Stimulated activated CD8-positive, alpha-beta memory T cell treated with anti-CD3 and anti-CD28 coated beads, Interleukin-12 subunit alpha, Interleukin-12 subunit beta, amount 100 ng/mL, for 4 hours (primary cell): ENCODE results near the gene ICOS.

Source experiments
- DNase-seq: peaks from one replicate; pipeline ENCODE4 v3.0.0-alpha.2; 2020; ENCODE audit warnings: low read depth

ICOS gene

GRCh38 chr2:203936535-203936934, at the start of gene ICOS:
ICOS (plus strand) TSS chr2:203936763; CDS start chr2:203936815, 52 bp downstream.
- DNase-seq: no peak

GRCh38 chr2:203887677-203888076, 48.9 kb upstream of the ICOS start:
- DNase-seq: no peak

DNA sequence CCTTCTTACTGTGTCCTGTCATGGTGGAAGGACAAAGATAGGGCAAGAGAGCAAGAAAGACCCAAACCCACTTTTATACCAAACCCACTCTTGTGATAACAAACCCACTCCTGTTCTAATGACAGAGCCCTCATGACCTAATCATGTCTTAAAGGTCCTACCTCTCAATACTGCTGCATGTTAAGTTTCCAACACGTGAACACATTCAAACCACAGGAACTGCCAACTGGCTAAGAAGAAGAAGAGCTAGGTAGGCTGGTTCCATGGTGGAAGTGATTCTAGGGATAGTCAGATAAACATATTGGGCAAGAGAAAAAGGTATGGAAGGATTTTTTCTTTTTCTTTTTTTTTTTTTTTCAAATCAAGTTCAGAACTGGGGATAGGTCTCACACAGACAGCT, 47.0 kb upstream of the ICOS start:
- no peak for DNase-seq

DNA sequence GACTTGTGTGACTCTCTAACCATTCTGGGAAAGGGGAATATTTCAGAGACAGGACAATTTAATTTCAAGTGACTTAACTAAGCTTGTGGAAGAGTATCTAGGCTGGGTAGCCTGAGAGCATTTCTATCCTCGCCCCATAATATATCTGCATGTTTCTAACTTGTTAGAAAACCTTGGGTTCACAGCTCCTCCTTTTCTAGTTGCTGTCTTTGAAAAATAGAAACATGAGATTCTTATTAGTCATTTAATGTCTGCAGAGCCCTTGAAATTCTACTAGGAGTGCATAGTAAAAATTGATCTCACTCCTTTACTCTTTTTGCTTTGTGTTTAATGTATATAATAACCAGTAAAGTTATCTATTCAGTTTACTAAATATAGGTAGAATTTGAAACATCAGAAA, 46.6 kb upstream of the ICOS start:
- no peak for DNase-seq

- no peak for DNase-seq
Measured at GRCh38 chr2:203890733-203891132, 45.8 kb upstream of the ICOS start.

GRCh38 chr2:203891474-203891873, 45.1 kb upstream of the ICOS start:
- no peak for DNase-seq

DNA sequence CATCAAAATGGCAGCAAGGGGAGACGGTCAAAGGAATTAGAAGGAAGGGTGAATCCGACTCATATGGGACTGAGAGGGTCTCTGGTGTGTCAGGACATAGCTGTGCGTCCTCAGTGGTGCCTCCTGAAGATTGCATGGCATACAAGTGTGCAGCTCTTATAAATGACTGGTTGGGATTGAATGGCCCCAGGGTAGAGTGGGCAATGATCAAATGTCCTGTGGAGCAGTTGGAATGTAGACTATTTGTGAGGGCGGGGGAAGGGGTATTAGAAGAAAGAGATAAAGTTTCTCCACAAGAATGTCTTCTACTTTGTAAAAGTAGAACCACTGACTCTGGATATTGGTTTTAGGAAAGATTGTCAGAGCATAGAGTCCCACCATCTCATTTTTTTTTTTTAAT, 44.4 kb upstream of the ICOS start:
- DNase-seq: no peak

DNA sequence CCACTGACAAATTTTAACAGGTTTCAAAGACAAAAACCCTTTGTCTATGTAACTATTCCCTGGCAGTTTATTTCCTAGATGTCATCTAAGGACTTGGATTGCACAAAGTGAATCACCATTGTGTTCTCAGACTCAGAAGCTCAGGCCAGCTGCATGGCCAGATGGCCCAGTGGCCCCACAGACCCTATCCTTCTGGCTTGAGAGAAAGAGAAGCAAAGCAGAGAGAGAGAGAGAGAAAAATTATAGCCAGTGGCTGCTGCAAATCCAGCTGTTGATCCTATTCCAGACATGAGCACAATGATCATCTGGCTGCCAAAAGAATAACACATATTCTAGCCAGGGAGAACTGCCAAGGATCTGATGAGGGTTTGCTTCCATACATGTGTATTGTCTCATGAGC, 43.2 kb upstream of the ICOS start:
- no peak for DNase-seq

DNA sequence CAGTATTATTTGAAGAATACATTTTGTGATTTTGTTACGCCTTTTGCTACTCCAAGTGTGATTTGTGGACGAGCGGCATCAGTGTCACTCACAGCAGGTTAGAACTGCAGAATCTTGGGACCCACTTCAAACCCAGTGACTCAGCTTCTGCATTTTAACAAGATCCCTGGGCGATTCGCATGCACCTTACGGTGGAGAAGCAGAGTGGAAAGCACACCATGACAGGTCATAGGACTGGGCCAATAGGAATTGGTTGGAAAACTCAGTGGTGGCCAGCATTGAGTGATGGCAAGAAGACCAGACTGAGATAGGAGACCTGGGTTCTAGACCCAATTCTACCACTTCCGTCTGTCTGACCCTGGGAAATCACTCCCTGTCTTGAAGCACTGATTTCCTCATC, 42.7 kb upstream of the ICOS start:
- no peak for DNase-seq

DNA sequence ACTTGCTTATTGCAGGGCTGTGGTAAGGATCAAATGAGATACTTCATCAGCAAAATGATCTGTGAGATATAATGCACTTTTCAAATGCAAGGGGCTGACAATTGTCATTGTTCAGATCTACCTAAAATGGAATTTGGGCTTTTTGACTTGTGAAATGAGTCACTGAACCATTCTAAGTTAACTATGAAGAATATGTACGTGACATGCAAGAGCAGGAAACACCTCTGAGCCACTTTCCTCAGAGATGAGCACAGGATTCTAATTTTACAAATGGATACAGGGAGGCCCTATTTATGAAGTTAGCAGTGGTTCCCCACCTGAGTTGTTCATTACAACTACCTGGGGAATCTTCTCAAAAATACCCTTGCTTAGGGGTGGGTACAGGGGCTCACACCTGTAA, 42.3 kb upstream of the ICOS start:
- no peak for DNase-seq

DNA sequence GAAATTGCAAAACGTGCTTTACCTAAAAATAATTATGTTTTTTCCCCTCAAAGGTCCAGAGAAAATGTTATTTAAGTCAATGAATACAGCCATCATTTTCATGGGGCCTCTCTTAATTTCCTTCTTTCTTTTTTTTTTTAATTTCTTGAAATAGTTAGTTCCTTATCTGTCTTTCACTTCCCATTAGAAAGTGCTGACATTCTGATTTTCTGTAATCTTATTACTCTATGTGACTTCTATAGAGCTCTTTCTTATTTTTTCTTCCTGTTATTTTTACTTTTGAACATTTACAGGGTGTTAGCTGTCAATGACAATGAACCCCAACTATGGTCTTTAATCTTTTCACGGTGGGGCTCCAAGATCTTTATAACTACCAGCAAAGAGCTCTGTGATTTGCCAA, 39.0 kb upstream of the ICOS start:
- DNase-seq: no peak

DNA sequence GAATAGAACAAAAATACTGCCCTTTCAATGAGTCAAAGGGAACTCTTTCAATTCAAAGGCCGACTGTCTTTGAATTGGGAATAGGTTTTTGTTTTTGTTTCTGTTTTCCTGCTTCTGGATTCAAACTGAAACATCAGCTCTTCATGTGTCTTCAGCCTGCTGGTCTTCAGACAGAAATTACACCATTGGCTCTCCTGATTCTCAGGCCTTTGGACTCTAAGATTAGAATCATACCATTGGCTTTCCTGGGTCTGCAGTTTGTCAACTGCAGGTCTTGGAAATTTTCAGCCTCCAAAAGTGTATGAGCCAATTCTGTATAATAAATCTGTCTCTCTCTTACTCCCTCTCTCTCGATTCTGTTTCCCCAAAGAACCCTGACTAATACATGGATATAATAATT, 37.9 kb upstream of the ICOS start:
- DNase-seq: no peak

DNA sequence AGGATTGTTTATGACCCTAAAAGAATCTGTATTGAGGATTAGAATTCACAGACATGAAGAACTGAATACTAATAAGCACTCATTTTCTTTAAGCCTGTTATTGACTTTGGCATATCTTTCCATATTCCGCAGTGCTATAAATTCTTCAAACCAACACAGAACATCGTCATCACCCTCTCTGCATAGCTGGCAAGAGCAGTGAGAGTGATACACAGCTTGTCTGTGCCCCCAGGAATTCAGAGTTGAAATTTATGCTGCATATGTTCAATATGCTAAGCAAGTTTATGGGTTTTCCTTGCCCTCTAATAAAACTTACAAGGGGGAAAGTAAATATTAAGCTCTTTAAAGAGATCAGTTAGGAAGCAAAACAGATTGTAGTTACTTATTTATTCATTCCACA, 36.3 kb upstream of the ICOS start:
- DNase-seq: no peak

- DNase-seq: no peak
Measured at GRCh38 chr2:203904022-203904421, 32.5 kb upstream of the ICOS start.

DNA sequence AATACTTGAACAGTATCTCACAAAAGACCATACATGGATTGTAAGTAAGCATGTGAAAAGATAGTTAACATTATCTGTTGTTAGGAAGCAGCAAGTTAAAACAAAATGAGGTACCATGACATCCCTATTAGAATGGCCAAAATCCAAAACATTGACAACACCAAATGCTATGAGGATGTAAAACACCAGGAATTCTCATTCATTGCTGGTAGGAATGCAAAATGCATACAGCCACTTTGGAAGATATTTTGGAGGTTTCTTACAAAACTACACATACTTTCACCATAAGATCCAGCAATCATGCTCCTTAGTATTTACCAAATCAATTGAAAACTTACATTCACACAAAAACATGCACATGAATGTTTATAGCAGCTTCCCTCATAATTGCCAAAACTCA, 30.9 kb upstream of the ICOS start:
- no peak for DNase-seq

- DNase-seq: no peak
Measured at GRCh38 chr2:203908066-203908796, 28.3 kb upstream of the ICOS start.

GRCh38 chr2:203908797-203909185, 27.8 kb upstream of the ICOS start:
- no peak for DNase-seq

- DNase-seq: no peak
Measured at GRCh38 chr2:203909261-203909967, 27.1 kb upstream of the ICOS start.

GRCh38 chr2:203909974-203910373, 26.6 kb upstream of the ICOS start:
- no peak for DNase-seq

- no peak for DNase-seq
Measured at GRCh38 chr2:203913947-203914346, 22.6 kb upstream of the ICOS start.

DNA sequence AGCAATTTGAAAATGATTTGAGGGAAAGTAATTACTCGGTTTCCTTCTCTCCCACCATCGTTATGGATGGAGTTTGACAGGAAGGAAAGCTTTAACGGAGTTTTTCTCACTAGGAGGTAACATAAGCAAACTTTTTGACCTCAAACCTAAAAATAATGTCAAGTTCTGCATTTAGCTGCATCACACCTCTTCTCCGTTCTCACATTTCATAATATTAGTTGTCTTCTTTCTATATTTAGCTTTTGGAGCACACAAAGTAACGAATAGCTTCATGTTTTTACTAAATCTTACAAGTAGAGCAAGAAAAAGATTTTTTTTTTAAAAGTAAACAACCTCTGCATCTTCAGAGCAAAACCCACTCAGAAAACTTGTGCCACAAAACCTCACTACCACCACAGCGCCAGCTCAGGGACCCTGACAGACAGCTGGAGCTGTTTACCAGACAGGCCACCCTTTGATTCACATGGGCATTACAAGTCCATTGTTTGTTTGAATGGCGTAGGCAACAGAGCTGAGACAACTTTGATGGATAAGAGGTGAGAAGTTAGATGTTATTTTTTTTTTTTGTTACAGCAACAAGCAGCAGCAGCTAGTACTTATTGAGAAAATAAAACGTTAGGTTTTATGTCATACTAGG, 21.9 kb upstream of the ICOS start:
- no peak for DNase-seq

DNA sequence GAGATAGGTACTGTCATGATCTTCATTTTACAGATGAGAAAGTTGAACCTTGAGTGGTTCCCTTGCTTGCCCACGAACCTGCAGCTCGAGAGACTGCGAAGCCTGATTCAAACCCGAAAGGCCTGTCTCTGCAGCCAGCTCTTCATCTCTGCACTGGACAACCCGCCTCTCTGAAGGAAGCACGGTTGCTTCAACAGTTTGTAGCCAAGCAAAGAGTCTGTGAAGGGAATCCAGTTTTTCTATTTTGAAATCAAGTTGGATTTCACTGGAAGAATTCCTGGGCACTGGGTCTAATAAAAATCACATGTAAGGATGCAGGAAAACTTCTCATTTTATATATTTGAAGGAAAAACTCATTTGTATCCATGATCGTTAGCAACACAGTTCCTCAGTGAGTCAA, 21.3 kb upstream of the ICOS start:
- DNase-seq: no peak

GRCh38 chr2:203916756-203917155, 19.8 kb upstream of the ICOS start:
- DNase-seq: no peak
